Hepatocyte (in vitro differentiated cells): ENCODE data around the gene SPIRE1. TPM values are rescaled to one million over a fixed set of nuclear protein-coding genes. Genes with fewer than 3 reads are reported as not detected.

ENCODE experiments used
- DNase-seq: peaks from one replicate; pipeline ENCODE4 v3.0.0-alpha.2; 2016; ENCODE audit warnings: low spot score
- H2AFZ ChIP-seq: fragments of 200-600 bp; sonication (generic); 2 replicates; pipeline ENCODE4 v1.6.0; 2016; ENCODE audit warnings: antibody characterized with exemption, mild to moderate bottlenecking
- H3K27ac ChIP-seq: fragments of 200-600 bp; sonication (generic); 2 replicates; pipeline ENCODE4 v1.5.1; 2016; ENCODE audit warnings: mild to moderate bottlenecking
- H3K27me3 ChIP-seq: fragments of 200-600 bp; sonication (generic); 2 replicates; pipeline ENCODE4 v1.6.1; 2016
- H3K36me3 ChIP-seq: fragments of 200-600 bp; sonication (generic); replicated peaks from 2 replicates; pipeline ENCODE4 v1.5.1; 2016; ENCODE audit warnings: low read depth; ENCODE audit not compliant: insufficient read depth
- H3K4me1 ChIP-seq: fragments of 200-600 bp; sonication (generic); 2 replicates; pipeline ENCODE4 v1.5.1; 2016; ENCODE audit warnings: mild to moderate bottlenecking, moderate library complexity; ENCODE audit not compliant: insufficient read depth
- H3K4me2 ChIP-seq: fragments of 200-600 bp; sonication (generic); 2 replicates; pipeline ENCODE4 v1.6.0; 2016
- H3K4me3 ChIP-seq: fragments of 200-600 bp; sonication (generic); 2 replicates; pipeline ENCODE4 v1.5.1; 2016; ENCODE audit warnings: mild to moderate bottlenecking
- H3K79me2 ChIP-seq: fragments of 200-600 bp; sonication (generic); 2 replicates; pipeline ENCODE4 v1.6.0; 2017; ENCODE audit warnings: mild to moderate bottlenecking
- H3K9me2 ChIP-seq: fragments of 200-600 bp; sonication (generic); replicated peaks from 2 replicates; pipeline ENCODE4 v1.6.0; 2017; ENCODE audit warnings: mild to moderate bottlenecking; ENCODE audit not compliant: insufficient read depth
- H3K9me3 ChIP-seq: fragments of 200-600 bp; sonication (generic); 2 replicates; pipeline ENCODE4 v1.5.1; 2016; ENCODE audit warnings: low read depth, mild to moderate bottlenecking
- H4K20me1 ChIP-seq: fragments of 200-600 bp; sonication (generic); 2 replicates; pipeline ENCODE4 v1.6.0; 2016; ENCODE audit warnings: mild to moderate bottlenecking; ENCODE audit not compliant: insufficient read depth, poor library complexity, severe bottlenecking
- CTCF ChIP-seq: fragments of 200-600 bp; sonication (generic); IDR thresholded peaks from 2 replicates; pipeline ENCODE4 v1.5.1; 2016; ENCODE audit warnings: antibody characterized with exemption, mild to moderate bottlenecking; ENCODE audit not compliant: poor library complexity
- EZH2 ChIP-seq: fragments of 200-600 bp; sonication (generic); IDR thresholded peaks from 2 replicates; pipeline ENCODE4 v1.6.1; 2016; ENCODE audit warnings: antibody characterized with exemption, mild to moderate bottlenecking, borderline replicate concordance
- EZH2phosphoT487 ChIP-seq: fragments of 200-600 bp; sonication (generic); IDR thresholded peaks from one replicate; pipeline ENCODE4 v1.6.1; 2018; ENCODE audit warnings: antibody characterized with exemption, mild to moderate bottlenecking, low read depth, moderate library complexity; ENCODE audit not compliant: unreplicated experiment, severe bottlenecking
- WGBS: methylation state at CpG from one replicate; pipeline ENCODE4 v1.1.6; 2016; ENCODE audit warnings: low lambda C conversion rate; ENCODE audit errors: missing lambda C conversion rate; 5-methylcytosine and 5-hydroxymethylcytosine counted together
- polyA plus RNA-seq: library from polyadenylated mRNA; unstranded; fragments of >200 nt; fragmentation: Nextera tagmentation; extraction: Ambion mirVana; gene quantifications from 2 replicates; pipeline ENCODE4 v1.2.1, GENCODE V29; 2016
- total RNA-seq: library from RNA; depleted of rRNA; stranded (reverse); fragments of >200 nt; gene quantifications from 2 replicates; pipeline ENCODE4 v1.2.3, GENCODE V29; 2014

SPIRE1 gene
- total and polyA plus RNA-seq, 2 experiments from 2014 or later: 13.1 to 18.9 TPM

- H3K27me3 ChIP-seq: no peaks in the 10 kb centered on the region
- no peaks in the 10 kb centered on the region for H3K36me3 ChIP-seq
- no peak overlapping the region for H3K4me3 ChIP-seq
- no peaks in the 10 kb centered on the region for H3K9me2 ChIP-seq
- no peaks in the 10 kb centered on the region for H3K79me2 ChIP-seq
- no peak for TF ChIP-seq CTCF
- no peak for TF ChIP-seq EZH2phosphoT487
- no peak for TF ChIP-seq EZH2
- H3K4me2 ChIP-seq: no peak overlapping the region
- no peak for DNase-seq
- no peaks in the 10 kb centered on the region for H3K4me1 ChIP-seq
- no peak overlapping the region for H3K27ac ChIP-seq
- H2AFZ ChIP-seq: no peak overlapping the region
- no peaks in the 10 kb centered on the region for H3K9me3 ChIP-seq
- no peaks in the 10 kb centered on the region for H4K20me1 ChIP-seq
These were observed 177.9 kb downstream of the SPIRE1 start for GRCh38 chr18:12479982-12480381.

DNA sequence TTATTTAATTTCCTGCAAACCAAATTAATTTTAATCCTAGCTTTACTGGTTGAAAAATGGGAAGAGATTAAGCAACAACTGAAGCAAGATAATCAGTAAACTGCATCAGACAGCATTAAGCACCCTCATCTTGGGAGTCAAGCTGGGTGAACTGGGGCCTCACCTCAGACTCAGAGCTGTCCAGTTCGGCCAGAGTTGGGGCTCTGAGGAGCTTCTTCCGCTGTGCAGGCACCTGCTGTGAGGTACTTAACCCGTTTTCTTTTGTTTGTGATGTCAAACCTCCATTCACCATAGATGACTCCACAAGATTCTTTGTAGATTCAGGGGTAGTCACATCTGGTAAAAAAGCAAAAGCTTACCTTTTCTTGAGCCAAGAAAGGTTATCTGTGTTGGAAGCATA, 178.4 kb downstream of the SPIRE1 start:
- Histone ChIP-seq H3K9me2 (no peaks in the 10 kb centered on the region), H3K4me3 (no peak overlapping the region), H3K9me3 (no peaks in the 10 kb centered on the region), H3K79me2 (no peaks in the 10 kb centered on the region), H3K27me3 (no peaks in the 10 kb centered on the region), H2AFZ (no peak overlapping the region), H4K20me1 (no peaks in the 10 kb centered on the region), H3K4me2 (no peak overlapping the region), H3K4me1 (no peaks in the 10 kb centered on the region), H3K36me3 (no peaks in the 10 kb centered on the region), H3K27ac (no peak overlapping the region)
- 87% methylated on average over 3 of the region's 3 CpGs for WGBS
- DNase-seq: no peak
- TF ChIP-seq EZH2: no peak
- TF ChIP-seq CTCF: no peak
- no peak for TF ChIP-seq EZH2phosphoT487

- Histone ChIP-seq H3K4me1 (no peaks in the 10 kb centered on the region), H3K27ac (no peak overlapping the region), H3K4me3 (no peak overlapping the region), H3K27me3 (no peaks in the 10 kb centered on the region), H3K79me2 (no peaks in the 10 kb centered on the region), H3K9me2 (no peaks in the 10 kb centered on the region), H4K20me1 (no peaks in the 10 kb centered on the region), H3K4me2 (no peak overlapping the region), H3K36me3 (no peaks in the 10 kb centered on the region), H2AFZ (no peak overlapping the region), H3K9me3 (no peaks in the 10 kb centered on the region)
- no peak for TF ChIP-seq EZH2
- TF ChIP-seq CTCF: peak; percentile 12
- no peak for TF ChIP-seq EZH2phosphoT487
- DNase-seq: no peak
- WGBS: 99% methylated on average over 12 of the region's 12 CpGs
These were observed 179.4 kb downstream of the SPIRE1 start for GRCh38 chr18:12478269-12479047.

- no peaks in the 10 kb centered on the region for H3K4me1 ChIP-seq
- H3K27ac ChIP-seq: no peak overlapping the region
- no peak overlapping the region for H3K4me3 ChIP-seq
- H3K36me3 ChIP-seq: no peaks in the 10 kb centered on the region
- H3K9me2 ChIP-seq: no peaks in the 10 kb centered on the region
- no peak for DNase-seq
- no peaks in the 10 kb centered on the region for H3K79me2 ChIP-seq
- no peaks in the 10 kb centered on the region for H4K20me1 ChIP-seq
- WGBS: 91% methylated on average over 11 of the region's 11 CpGs
- no peaks in the 10 kb centered on the region for H3K9me3 ChIP-seq
- H3K27me3 ChIP-seq: no peaks in the 10 kb centered on the region
- TF ChIP-seq EZH2phosphoT487 (no peak), CTCF (no peak), EZH2 (no peak)
- no peak overlapping the region for H2AFZ ChIP-seq
- no peak overlapping the region for H3K4me2 ChIP-seq
These were observed 180.3 kb downstream of the SPIRE1 start for GRCh38 chr18:12477606-12478005.
